ENCODE results near the gene MDGA2.

The MDGA2 gene

DNA sequence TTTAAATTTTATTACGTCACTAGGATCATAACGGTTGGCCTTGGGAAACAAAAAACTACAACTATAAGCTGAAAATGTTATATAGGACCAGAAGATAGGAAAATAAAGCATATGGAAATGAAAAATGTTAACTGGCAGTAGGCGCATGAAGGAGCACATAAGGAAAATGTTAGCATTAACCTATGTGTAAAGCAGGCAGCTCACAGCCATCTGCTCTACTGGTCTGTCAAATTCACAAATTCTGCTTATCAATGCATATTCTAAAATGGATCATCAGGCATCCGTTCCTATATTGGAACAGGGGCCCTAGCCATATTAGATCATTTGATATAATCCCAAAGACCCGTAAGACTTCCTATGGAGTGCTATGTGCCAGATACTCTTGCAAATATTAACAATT lies 263.9 kb downstream of the MDGA2 start:
- DNase-seq (ENCODE audit: extremely low spot score), result no peak
- ChIA-PET CTCF (no interaction called here), POLR2A (no interaction called here)
- TF ChIP-seq, protein P1, sequence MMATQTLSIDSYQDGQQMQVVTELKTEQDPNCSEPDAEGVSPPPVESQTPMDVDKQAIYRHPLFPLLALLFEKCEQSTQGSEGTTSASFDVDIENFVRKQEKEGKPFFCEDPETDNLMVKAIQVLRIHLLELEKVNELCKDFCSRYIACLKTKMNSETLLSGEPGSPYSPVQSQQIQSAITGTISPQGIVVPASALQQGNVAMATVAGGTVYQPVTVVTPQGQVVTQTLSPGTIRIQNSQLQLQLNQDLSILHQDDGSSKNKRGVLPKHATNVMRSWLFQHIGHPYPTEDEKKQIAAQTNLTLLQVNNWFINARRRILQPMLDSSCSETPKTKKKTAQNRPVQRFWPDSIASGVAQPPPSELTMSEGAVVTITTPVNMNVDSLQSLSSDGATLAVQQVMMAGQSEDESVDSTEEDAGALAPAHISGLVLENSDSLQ (IDR thresholded peaks at IDR 0.05), result no peak
- no peak for TF ChIP-seq ARNT (IDR thresholded peaks at IDR 0.05)
- no peak for TF ChIP-seq CTBP1 (IDR thresholded peaks at IDR 0.05; ENCODE audit: borderline replicate concordance)
- no peak for TF ChIP-seq SP1 (IDR thresholded peaks at IDR 0.05)
- TF ChIP-seq FOXK2 (IDR thresholded peaks at IDR 0.05), result no peak
- TF ChIP-seq BHLHE40 (IDR thresholded peaks at IDR 0.05; ENCODE audit: borderline replicate concordance), result no peak
- TF ChIP-seq FOXM1 (IDR thresholded peaks at IDR 0.05; ENCODE audit: borderline replicate concordance), result no peak
- TF ChIP-seq FOXA1 (IDR thresholded peaks at IDR 0.05), result no peak
- no peak for TF ChIP-seq HDGF (IDR thresholded peaks at IDR 0.05; ENCODE audit: borderline replicate concordance)
- no peak for TF ChIP-seq LEF1 (IDR thresholded peaks at IDR 0.05; ENCODE audit: borderline replicate concordance)

DNA sequence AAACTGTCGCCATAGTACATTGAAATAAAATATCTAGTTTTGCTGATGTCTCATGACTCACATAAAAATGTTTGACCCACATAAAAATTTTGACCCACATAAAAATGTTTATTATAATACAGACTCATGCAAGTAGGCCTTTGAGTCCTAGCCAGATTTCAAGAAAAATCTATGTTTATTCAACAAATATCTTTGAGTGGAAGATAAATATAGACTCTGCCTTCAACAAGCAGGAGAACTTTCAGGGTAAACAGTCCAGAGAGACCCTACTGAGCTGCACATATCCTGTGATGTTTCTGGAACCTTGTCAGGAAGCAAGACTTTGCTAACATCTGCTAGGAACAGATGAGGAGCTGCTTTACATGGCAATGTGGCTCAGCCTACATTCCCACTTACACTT lies 283.1 kb downstream of the MDGA2 start:
- POLR2A ChIA-PET, result no interaction called here
- CTCF ChIA-PET, result no interaction called here
- TF ChIP-seq ARNT (IDR thresholded peaks at IDR 0.05) (no peak), CTBP1 (IDR thresholded peaks at IDR 0.05; ENCODE audit: borderline replicate concordance) (no peak), NFRKB (IDR thresholded peaks at IDR 0.05) (no peak), SP1 (IDR thresholded peaks at IDR 0.05) (no peak)
- DNase-seq (ENCODE audit: extremely low spot score), result no peak

DNA sequence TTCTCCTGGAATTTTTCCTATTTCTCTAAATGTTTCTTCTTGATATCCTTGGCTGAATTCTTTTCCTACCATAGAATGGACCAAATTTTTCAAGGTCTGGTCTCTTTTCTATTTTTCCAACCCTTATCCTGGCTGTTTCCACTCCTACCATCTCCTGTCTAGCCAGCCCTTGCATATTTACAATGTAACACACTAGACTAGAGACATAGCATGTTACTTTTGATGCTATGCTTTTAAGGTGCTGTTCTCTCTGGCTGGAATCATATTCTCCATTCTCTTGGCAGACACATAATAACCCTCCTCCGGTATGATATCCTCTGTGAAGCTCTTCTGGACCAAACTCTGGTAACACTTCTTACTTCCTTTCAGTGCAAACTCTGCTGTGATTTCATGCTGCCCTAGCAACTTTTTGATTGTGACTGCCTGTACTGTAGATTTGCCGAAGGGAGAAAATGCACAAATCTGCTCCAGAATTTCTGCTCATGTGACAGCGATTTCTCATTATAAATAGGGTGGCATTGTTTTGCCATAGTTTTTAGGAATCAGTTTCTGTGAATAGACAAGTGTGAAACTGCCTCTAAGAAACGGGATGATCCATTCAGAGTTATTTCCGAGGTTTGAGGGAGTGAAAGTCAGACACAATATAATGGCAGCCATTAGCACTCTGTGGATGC lies 284.4 kb downstream of the MDGA2 start:
- CTCF ChIA-PET, result no interaction called here
- DNase-seq (ENCODE audit: extremely low spot score), result no peak
- TF ChIP-seq, protein P1 (IDR thresholded peaks at IDR 0.05), result no peak
- TF ChIP-seq L3MBTL2 (conservative IDR thresholded peaks at IDR 0.05), result no peak
- no peak for TF ChIP-seq FOXK2 (IDR thresholded peaks at IDR 0.05)
- no peak for TF ChIP-seq ARNT (IDR thresholded peaks at IDR 0.05)
- no peak for TF ChIP-seq NFRKB (IDR thresholded peaks at IDR 0.05)
- no peak for TF ChIP-seq BHLHE40 (IDR thresholded peaks at IDR 0.05; ENCODE audit: borderline replicate concordance)
- POLR2A ChIA-PET, result no interaction called here

DNA sequence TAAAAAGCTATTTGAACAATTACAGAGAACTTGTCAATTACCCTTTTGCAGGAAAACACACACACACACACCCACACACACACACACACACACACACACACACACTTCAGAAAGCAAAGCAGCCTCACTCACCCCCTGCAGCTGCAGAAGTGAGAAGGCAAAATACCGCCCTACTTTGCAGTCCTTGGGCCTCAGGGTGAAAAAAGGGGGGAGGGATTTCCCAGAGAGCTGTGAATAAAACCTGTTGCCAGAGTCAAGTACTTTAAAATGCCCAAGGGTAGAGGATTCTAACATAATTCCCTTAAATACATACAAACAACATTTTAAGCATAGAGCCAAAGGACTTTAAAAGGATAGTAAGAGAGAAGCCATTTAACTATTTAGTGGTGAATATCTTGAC lies 285.9 kb downstream of the MDGA2 start:
- TF ChIP-seq ELF4 (IDR thresholded peaks at IDR 0.05) (no peak), ZNF384 (IDR thresholded peaks at IDR 0.05) (no peak), FOXA1 (IDR thresholded peaks at IDR 0.05) (no peak), FOXK2 (IDR thresholded peaks at IDR 0.05) (no peak), HDGF (IDR thresholded peaks at IDR 0.05; ENCODE audit: borderline replicate concordance) (no peak), L3MBTL2 (conservative IDR thresholded peaks at IDR 0.05) (no peak), TARDBP (IDR thresholded peaks at IDR 0.05) (no peak), CTBP1 (IDR thresholded peaks at IDR 0.05; ENCODE audit: borderline replicate concordance) (no peak), LEF1 (IDR thresholded peaks at IDR 0.05; ENCODE audit: borderline replicate concordance) (no peak), BHLHE40 (IDR thresholded peaks at IDR 0.05; ENCODE audit: borderline replicate concordance) (no peak), FOXM1 (IDR thresholded peaks at IDR 0.05; ENCODE audit: borderline replicate concordance) (no peak), SUZ12 (IDR thresholded peaks at IDR 0.05) (no peak), NFRKB (IDR thresholded peaks at IDR 0.05) (no peak), SP1 (IDR thresholded peaks at IDR 0.05) (no peak), ARNT (IDR thresholded peaks at IDR 0.05) (no peak)
- TF ChIP-seq, protein P1 (IDR thresholded peaks at IDR 0.05), result no peak
- POLR2A ChIA-PET, result no interaction called here
- CTCF ChIA-PET, result interaction anchor here (0.6 kb wide), 1 partner anchor 181 kb away, joined by 4 read pairs; no protein-coding TSS in a partner anchor
- peak; percentile 13 for DNase-seq (ENCODE audit: extremely low spot score)

DNA sequence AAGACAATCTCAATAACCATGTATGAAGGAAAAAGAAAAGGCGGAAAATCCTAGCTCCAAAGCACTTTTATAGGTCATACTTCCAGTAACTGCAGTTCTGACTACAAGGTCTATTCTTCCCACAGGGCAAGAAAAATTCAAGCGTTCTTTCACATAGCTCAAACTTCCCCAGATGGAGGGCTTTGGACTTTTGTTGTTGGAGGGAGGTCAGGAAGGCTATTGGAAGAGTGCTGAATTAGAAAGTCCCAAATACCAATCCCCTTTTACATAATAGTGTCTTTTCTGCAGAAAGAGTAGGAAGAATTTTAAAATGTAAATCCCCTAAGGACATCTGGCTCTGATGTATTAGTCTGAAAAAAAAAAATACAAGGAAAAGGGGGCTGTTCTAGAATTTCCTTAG lies 309.4 kb downstream of the MDGA2 start:
- ChIA-PET CTCF (no interaction called here), POLR2A (interaction anchor here (0.5 kb wide), 1 partner anchor 708 kb away, joined by 4 read pairs; no protein-coding TSS in a partner anchor)

DNA sequence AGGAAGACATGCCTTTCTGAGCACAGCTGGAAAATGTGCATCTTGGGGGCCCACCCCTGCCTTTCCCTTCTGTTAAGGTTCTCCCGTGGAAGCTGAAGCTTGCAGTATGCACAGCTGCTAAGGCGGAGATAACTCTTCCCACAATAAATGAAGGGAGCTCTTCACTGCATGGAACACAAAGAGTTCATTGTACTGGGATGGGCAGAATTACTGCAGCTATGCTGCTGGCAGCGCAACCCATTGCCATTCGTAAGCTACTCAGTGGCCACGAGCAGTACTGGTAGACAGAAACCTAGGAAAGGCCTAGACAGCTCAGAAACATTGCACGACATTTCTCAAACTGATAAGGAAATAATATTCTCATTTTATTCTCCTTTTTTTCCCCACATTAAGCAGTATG lies 310.2 kb downstream of the MDGA2 start:
- CTCF ChIA-PET, result no interaction called here
- TF ChIP-seq ARNT (IDR thresholded peaks at IDR 0.05) (no peak), LEF1 (IDR thresholded peaks at IDR 0.05; ENCODE audit: borderline replicate concordance) (no peak), TARDBP (IDR thresholded peaks at IDR 0.05) (no peak), ELF4 (IDR thresholded peaks at IDR 0.05) (no peak)
- TF ChIP-seq, protein P1 (IDR thresholded peaks at IDR 0.05), result no peak
- no peak for DNase-seq (ENCODE audit: extremely low spot score)
- POLR2A ChIA-PET, result interaction anchor here (0.5 kb wide), 1 partner anchor 709 kb away, joined by 4 read pairs; no protein-coding TSS in a partner anchor

More for the DNA sequence above, 309.4 kb downstream of the MDGA2 start:
- no peak for DNase-seq (ENCODE audit: extremely low spot score)
- TF ChIP-seq SUZ12 (IDR thresholded peaks at IDR 0.05) (no peak), FOXM1 (IDR thresholded peaks at IDR 0.05; ENCODE audit: borderline replicate concordance) (no peak), ELF4 (IDR thresholded peaks at IDR 0.05) (no peak), SP1 (IDR thresholded peaks at IDR 0.05) (no peak), ZNF384 (IDR thresholded peaks at IDR 0.05) (no peak), NFRKB (IDR thresholded peaks at IDR 0.05) (no peak), HDGF (IDR thresholded peaks at IDR 0.05; ENCODE audit: borderline replicate concordance) (no peak), LEF1 (IDR thresholded peaks at IDR 0.05; ENCODE audit: borderline replicate concordance) (no peak), FOXK2 (IDR thresholded peaks at IDR 0.05) (no peak)
